ENCODE data around the gene INPP4A. TPM values are rescaled to one million over a fixed set of nuclear protein-coding genes. Genes with fewer than 3 reads are reported as not detected.
"Not testable (repeated sequence)": the region's sequence is repeated elsewhere in the genome, so short reads cannot be mapped to it uniquely, and the experiment has no call there.

Gene INPP4A
- total and polyA plus RNA-seq, 3 experiments from 2014 or later: 41.0 to 61.4 (median 46.9) TPM

- H3K9me3 ChIP-seq (ENCODE audit: low read length): no peaks in the 10 kb centered on the region
- H3K4me1 ChIP-seq (ENCODE audit: insufficient read depth, low read length): no peaks in the 10 kb centered on the region
- peak; percentile 27 to 74 (median 56) for DNase-seq
- no peak overlapping the region for H3K27ac ChIP-seq (ENCODE audit: low read depth, low read length)
- Mint-ChIP-seq H3K27ac (peak overlapping the region in 2 of 8 donors; percentile 15 to 58), H3K4me1 (peaks cover 6 to 8% (median 6%) of the 10 kb centered on the region in 3 donors), H3K9me3 (peaks cover 0 to 4% (median 0%) of the 10 kb centered on the region in 5 donors), H3K27me3 (peaks cover 0 to 6% of the 10 kb centered on the region in 2 donors), H3K4me3 (no peak overlapping the region), H3K36me3 (peaks cover 0 to 3% (median 0%) of the 10 kb centered on the region in 3 donors)
- no peaks in the 10 kb centered on the region for H3K36me3 ChIP-seq (ENCODE audit: insufficient read depth, low read length)
- H3K4me3 ChIP-seq (ENCODE audit: low read length): no peak overlapping the region
- ChIA-PET CTCF (interaction anchor here (0.5 to 2.2 kb wide), 21 partner anchors 10 to 189 kb away, joined by 3 to 10 read pairs (median 4); no protein-coding TSS in a partner anchor), POLR2A (interaction anchor here (0.6 kb wide), 1 partner anchor 195 kb away, joined by 3 read pairs; the partner anchor contains the start of genes COA5 and UNC50)
- no peaks in the 10 kb centered on the region for H3K27me3 ChIP-seq (ENCODE audit: insufficient read depth, low read length, poor library complexity, severe bottlenecking)
Measured at GRCh38 chr2:98412751-98413458, 31.8 kb upstream of the INPP4A start.

DNA sequence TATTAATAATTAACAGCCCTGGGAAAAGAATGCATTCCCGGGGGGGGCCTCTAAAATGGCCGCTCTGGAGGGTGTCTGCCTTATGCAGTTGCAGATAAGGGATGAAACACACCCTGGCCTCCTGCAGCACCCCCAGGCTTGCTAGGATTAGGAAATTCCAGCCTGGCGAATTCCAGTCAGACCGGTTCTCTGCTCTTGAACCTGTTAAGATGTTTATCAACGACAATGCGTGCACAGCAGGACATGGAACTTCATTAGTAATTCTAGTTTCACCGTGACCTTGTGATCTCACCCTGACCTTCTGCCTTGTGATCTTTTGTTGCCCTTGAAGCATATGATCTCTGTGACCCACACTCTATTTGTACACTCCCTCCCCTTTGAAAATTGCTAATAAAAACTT, 30.4 kb upstream of the INPP4A start:
- CTCF ChIA-PET: interaction anchor here (1.4 kb wide), 2 partner anchors 70 to 73 kb away, joined by 6 to 9 read pairs; no protein-coding TSS in a partner anchor
- DNase-seq; H3K36me3 ChIP-seq (ENCODE audit: insufficient read depth, low read length); H3K27ac ChIP-seq (ENCODE audit: low read depth, low read length); H3K4me3 ChIP-seq (ENCODE audit: low read length); H3K4me1 ChIP-seq (ENCODE audit: insufficient read depth, low read length); H3K4me3 Mint-ChIP-seq; H3K4me1 Mint-ChIP-seq; H3K36me3 Mint-ChIP-seq; H3K27me3 Mint-ChIP-seq; H3K9me3 ChIP-seq (ENCODE audit: low read length); H3K9me3 Mint-ChIP-seq; POLR2A ChIA-PET; H3K27me3 ChIP-seq (ENCODE audit: insufficient read depth, low read length, poor library complexity, severe bottlenecking): not testable (repeated sequence)
- H3K27ac Mint-ChIP-seq: peak overlapping the region in 1 of 8 donors; percentile 61

DNA sequence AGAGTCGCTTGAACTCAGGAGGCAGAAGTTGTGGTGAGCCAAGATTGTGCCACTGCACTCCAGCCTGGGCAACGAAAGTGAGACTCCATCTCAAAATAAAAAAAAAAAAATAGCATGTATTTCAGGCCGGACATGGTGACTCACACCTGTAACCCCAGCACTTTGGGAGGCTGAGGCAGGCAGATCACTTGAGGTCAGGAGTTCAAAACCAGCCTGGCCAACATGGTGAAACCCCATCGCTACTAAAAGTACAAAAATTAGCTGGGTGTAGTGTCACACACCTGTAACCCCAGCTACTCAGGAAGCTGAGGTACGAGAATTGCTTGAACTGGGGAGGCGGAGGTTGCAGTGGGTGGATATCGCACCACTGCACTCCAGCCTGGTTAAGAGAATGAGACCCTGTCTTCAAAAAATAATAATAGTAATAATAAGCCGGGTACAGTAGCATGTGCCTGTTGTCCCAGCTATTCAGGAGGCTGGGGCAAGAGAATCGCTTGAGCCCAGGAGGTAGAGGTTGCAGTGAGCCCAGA, 28.9 kb upstream of the INPP4A start:
- H3K36me3 Mint-ChIP-seq; H3K9me3 ChIP-seq (ENCODE audit: low read length); H3K9me3 Mint-ChIP-seq; H3K4me3 Mint-ChIP-seq; H3K4me1 ChIP-seq (ENCODE audit: insufficient read depth, low read length); H3K27me3 ChIP-seq (ENCODE audit: insufficient read depth, low read length, poor library complexity, severe bottlenecking); H3K4me1 Mint-ChIP-seq; H3K4me3 ChIP-seq (ENCODE audit: low read length); POLR2A ChIA-PET; H3K36me3 ChIP-seq (ENCODE audit: insufficient read depth, low read length); H3K27ac ChIP-seq (ENCODE audit: low read depth, low read length); H3K27me3 Mint-ChIP-seq: not testable (repeated sequence)
- CTCF ChIA-PET: interaction anchor here (0.7 to 1.7 kb wide), 5 partner anchors 31 to 102 kb away, joined by 3 to 5 read pairs (median 3); no protein-coding TSS in a partner anchor
- H3K27ac Mint-ChIP-seq: peak overlapping the region in 1 of 8 donors; percentile 58
- DNase-seq: peak in 1 of 5 donors; percentile 16

GRCh38 chr2:98416383-98417159, 28.1 kb upstream of the INPP4A start:
- Histone ChIP-seq H3K36me3 (ENCODE audit: insufficient read depth, low read length) (no peaks in the 10 kb centered on the region), H3K9me3 (ENCODE audit: low read length) (no peaks in the 10 kb centered on the region), H3K4me1 (ENCODE audit: insufficient read depth, low read length) (no peaks in the 10 kb centered on the region), H3K27ac (ENCODE audit: low read depth, low read length) (no peak overlapping the region), H3K27me3 (ENCODE audit: insufficient read depth, low read length, poor library complexity, severe bottlenecking) (no peaks in the 10 kb centered on the region), H3K4me3 (ENCODE audit: low read length) (no peak overlapping the region)
- Mint-ChIP-seq H3K27me3 (peaks cover 0 to 6% of the 10 kb centered on the region in 2 donors), H3K4me3 (no peak overlapping the region), H3K36me3 (peaks cover 0 to 3% (median 0%) of the 10 kb centered on the region in 3 donors), H3K9me3 (peaks cover 0 to 6% (median 4%) of the 10 kb centered on the region in 5 donors), H3K27ac (no peak overlapping the region), H3K4me1 (peaks cover 6 to 8% (median 6%) of the 10 kb centered on the region in 3 donors)
- ChIA-PET POLR2A (no interaction called here), CTCF (interaction anchor here (0.7 to 1.7 kb wide), 4 partner anchors 65 to 101 kb away, joined by 3 to 5 read pairs (median 3); no protein-coding TSS in a partner anchor)
- DNase-seq: no peak

GRCh38 chr2:98419544-98419943, 25.1 kb upstream of the INPP4A start:
- Histone ChIP-seq H3K36me3 (ENCODE audit: insufficient read depth, low read length) (no peaks in the 10 kb centered on the region), H3K4me1 (ENCODE audit: insufficient read depth, low read length) (no peaks in the 10 kb centered on the region), H3K27ac (ENCODE audit: low read depth, low read length) (no peak overlapping the region), H3K9me3 (ENCODE audit: low read length) (no peaks in the 10 kb centered on the region), H3K4me3 (ENCODE audit: low read length) (no peak overlapping the region), H3K27me3 (ENCODE audit: insufficient read depth, low read length, poor library complexity, severe bottlenecking) (no peaks in the 10 kb centered on the region)
- peaks cover 0 to 3% of the 10 kb centered on the region in 2 donors for H3K27me3 Mint-ChIP-seq
- ChIA-PET POLR2A (no interaction called here), CTCF (no interaction called here)
- H3K36me3 Mint-ChIP-seq: peaks cover 0 to 7% (median 0%) of the 10 kb centered on the region in 3 donors
- H3K9me3 Mint-ChIP-seq: peaks cover 9 to 14% (median 11%) of the 10 kb centered on the region in 5 donors
- peaks cover 0 to under 1% (median 0%) of the 10 kb centered on the region in 3 donors for H3K4me1 Mint-ChIP-seq
- DNase-seq: no peak
- H3K4me3 Mint-ChIP-seq: no peak overlapping the region
- no peak overlapping the region for H3K27ac Mint-ChIP-seq

DNA sequence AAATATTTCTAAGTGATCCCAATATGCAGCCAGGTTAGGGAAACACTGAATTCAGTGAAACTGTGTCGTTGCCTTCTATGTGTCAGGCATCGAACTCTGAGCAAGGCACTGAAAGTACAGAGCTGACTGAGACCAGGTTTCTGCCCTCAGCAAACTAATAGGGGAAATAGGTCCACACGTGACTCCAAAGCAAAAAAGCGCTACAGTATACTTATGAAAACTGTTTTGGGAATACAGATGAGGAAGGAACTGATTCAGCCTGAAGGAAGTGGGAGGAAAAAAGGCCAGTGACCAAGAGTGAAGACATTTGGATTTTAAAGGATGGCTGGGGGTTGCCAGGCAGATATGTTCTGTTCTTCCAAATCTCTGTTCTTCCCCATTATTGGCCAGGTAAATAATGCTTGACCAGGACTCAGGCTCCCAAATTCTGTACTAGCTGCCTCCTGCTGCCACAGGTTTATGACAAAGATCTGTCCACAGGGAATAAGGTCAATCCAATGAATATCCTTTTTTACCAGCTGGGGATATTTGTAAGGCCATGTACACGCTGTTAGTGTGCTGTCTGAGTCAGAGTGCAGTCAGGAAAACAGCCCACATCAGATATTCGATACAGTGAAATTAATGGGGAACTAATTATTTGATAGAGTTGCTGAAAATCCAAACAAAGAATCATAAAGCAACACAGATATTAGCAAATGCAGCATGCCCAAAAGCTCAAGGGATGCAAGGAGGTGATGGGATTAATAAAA, 24.5 kb upstream of the INPP4A start:
- peak overlapping the region in 1 of 8 donors; percentile 10 for H3K27ac Mint-ChIP-seq
- no peaks in the 10 kb centered on the region for H3K27me3 ChIP-seq (ENCODE audit: insufficient read depth, low read length, poor library complexity, severe bottlenecking)
- H3K27ac ChIP-seq (ENCODE audit: low read depth, low read length): no peak overlapping the region
- ChIA-PET CTCF (no interaction called here), POLR2A (no interaction called here)
- peaks cover 0 to 1% of the 10 kb centered on the region in 2 donors for H3K27me3 Mint-ChIP-seq
- H3K9me3 Mint-ChIP-seq: peaks cover 9 to 14% (median 11%) of the 10 kb centered on the region in 5 donors
- peaks cover 0 to 7% (median 0%) of the 10 kb centered on the region in 3 donors for H3K36me3 Mint-ChIP-seq
- no peaks in the 10 kb centered on the region for H3K4me1 Mint-ChIP-seq
- no peak for DNase-seq
- H3K36me3 ChIP-seq (ENCODE audit: insufficient read depth, low read length): no peaks in the 10 kb centered on the region
- H3K4me3 Mint-ChIP-seq: no peak overlapping the region
- no peak overlapping the region for H3K4me3 ChIP-seq (ENCODE audit: low read length)
- H3K4me1 ChIP-seq (ENCODE audit: insufficient read depth, low read length): no peaks in the 10 kb centered on the region
- no peaks in the 10 kb centered on the region for H3K9me3 ChIP-seq (ENCODE audit: low read length)

- H3K27me3 ChIP-seq (ENCODE audit: insufficient read depth, low read length, poor library complexity, severe bottlenecking): no peaks in the 10 kb centered on the region
- peaks cover 0 to 1% of the 10 kb centered on the region in 2 donors for H3K27me3 Mint-ChIP-seq
- no peak overlapping the region for H3K27ac Mint-ChIP-seq
- no peaks in the 10 kb centered on the region for H3K9me3 ChIP-seq (ENCODE audit: low read length)
- no peak overlapping the region for H3K4me3 ChIP-seq (ENCODE audit: low read length)
- no peaks in the 10 kb centered on the region for H3K36me3 ChIP-seq (ENCODE audit: insufficient read depth, low read length)
- H3K36me3 Mint-ChIP-seq: peaks cover 0 to 7% (median 0%) of the 10 kb centered on the region in 3 donors
- POLR2A ChIA-PET: no interaction called here
- H3K27ac ChIP-seq (ENCODE audit: low read depth, low read length): no peak overlapping the region
- DNase-seq: no peak
- CTCF ChIA-PET: no interaction called here
- no peaks in the 10 kb centered on the region for H3K4me1 ChIP-seq (ENCODE audit: insufficient read depth, low read length)
- H3K4me1 Mint-ChIP-seq: no peaks in the 10 kb centered on the region
- H3K4me3 Mint-ChIP-seq: no peak overlapping the region
- H3K9me3 Mint-ChIP-seq: peaks cover 9 to 14% (median 11%) of the 10 kb centered on the region in 5 donors
Measured at GRCh38 chr2:98422449-98422848, 22.2 kb upstream of the INPP4A start.

Measured in CD8-positive, alpha-beta memory T cell (primary cell).